Left lung (tissue), 10 donors: ENCODE measurements around the gene MRPL39. TPM values are rescaled to one million over a fixed set of nuclear protein-coding genes. Genes with fewer than 3 reads are reported as not detected.

Experiments used
- ATAC-seq: fragments of 200-7000 bp; cut with Tn5 transposase; one replicate; pipeline ENCODE4 v1.9.1; 2020; ENCODE audit warnings: moderate library complexity
- DNase-seq, 4 donors: peaks; one replicate each; pipeline ENCODE4 v3.0.0-alpha.2; 2013 to 2020
- H3K27ac ChIP-seq, 2 donors: fragments of 200-600 bp; sonication (generic) in 1 of 2; one replicate each; pipeline versions ENCODE4 v1.5.0 to v1.8.0; 2020 to 2021
- H3K27me3 ChIP-seq, 2 donors: fragments of 200-600 bp; sonication (generic) in 1 of 2; one replicate each; pipeline versions ENCODE4 v1.5.0 to v1.8.0; 2020 to 2021
- H3K36me3 ChIP-seq, 2 donors: fragments of 200-600 bp; sonication (generic) in 1 of 2; one replicate each; pipeline versions ENCODE4 v1.5.0 to v1.8.0; 2020 to 2021
- H3K4me1 ChIP-seq, 2 donors: fragments of 200-600 bp; one replicate each; pipeline ENCODE4 v1.8.0; 2021
- H3K4me3 ChIP-seq, 2 donors: fragments of 200-600 bp; sonication (generic) in 1 of 2; one replicate each; pipeline versions ENCODE4 v1.5.0 to v1.8.0; 2020 to 2021; ENCODE audit warnings: mild to moderate bottlenecking in 1 of 2
- H3K9me3 ChIP-seq, 2 donors: fragments of 200-600 bp; sonication (generic) in 1 of 2; one replicate each; pipeline versions ENCODE4 v1.5.0 to v1.8.0; 2020 to 2021
- intact Hi-C, 2 donors: fragments of 100-400 bp; cut with DNase I; formaldehyde crosslinking; loops; one replicate each; pipeline versions ENCODE4 v1.11.2 to v1.14.2; 2022
- polyA plus RNA-seq, 6 donors: library from polyadenylated mRNA; unstranded; fragments of 120-200 nt; gene quantifications; one replicate each; pipeline ENCODE4 v1.2.1, GENCODE V29; 2013; ENCODE audit not compliant: insufficient read length in 6 of 6
- total RNA-seq, 2 donors: library from RNA; stranded (reverse); fragmentation: NEBNext Ultra II Directional; extraction: Animal tissue kit (Norgen Biotek cat#: 25700); gene quantifications; one replicate each; pipeline ENCODE4 v1.2.1, GENCODE V29; 2021
- TF ChIP-seq, protein P1 (sequence below), 2 donors: fragments of 200-600 bp; sonication (generic) in 1 of 2; IDR thresholded peaks; one replicate each; pipeline versions ENCODE4 v1.5.0 to v1.8.0; 2021; ENCODE audit warnings: antibody characterized with exemption in 2 of 2
- donor health status: DM: no; HTN: yes; CAD: no.
- donor health status: DM: no; HTN: no; CAD: no.

Gene MRPL39
- total and polyA plus RNA-seq, 8 donors: 21.3 to 36.2 (median 33.1) TPM

DNA sequence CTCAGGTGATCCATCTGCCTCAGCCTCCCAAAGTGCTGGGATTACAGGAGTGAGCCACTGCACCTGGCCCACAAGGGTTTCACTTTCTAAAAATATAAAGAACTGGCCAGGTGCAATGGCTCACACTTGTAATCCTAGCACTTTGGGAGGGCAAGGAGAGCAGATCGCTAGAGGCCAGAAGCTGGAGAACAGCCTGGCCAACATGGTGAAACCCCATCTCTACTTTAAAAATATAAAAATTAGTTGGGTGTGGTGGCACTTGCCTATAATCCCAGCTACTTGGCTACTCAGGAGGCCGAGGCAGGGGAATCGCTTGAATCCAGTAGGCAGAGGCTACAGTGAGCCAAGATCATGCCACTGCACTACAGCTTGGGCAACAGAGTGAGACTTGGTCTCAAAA, 25.7 kb downstream of the MRPL39 start:
- Histone ChIP-seq H3K36me3 (peaks cover 0 to 18% of the 10 kb centered on the region in 2 donors), H3K4me1 (no peaks in the 10 kb centered on the region), H3K27me3 (no peaks in the 10 kb centered on the region), H3K9me3 (no peaks in the 10 kb centered on the region), H3K27ac (no peak overlapping the region), H3K4me3 (no peak overlapping the region)
- DNase-seq: no peak
- intact Hi-C loops: no loop called here
- no peak for ATAC-seq
- TF ChIP-seq, protein P1, sequence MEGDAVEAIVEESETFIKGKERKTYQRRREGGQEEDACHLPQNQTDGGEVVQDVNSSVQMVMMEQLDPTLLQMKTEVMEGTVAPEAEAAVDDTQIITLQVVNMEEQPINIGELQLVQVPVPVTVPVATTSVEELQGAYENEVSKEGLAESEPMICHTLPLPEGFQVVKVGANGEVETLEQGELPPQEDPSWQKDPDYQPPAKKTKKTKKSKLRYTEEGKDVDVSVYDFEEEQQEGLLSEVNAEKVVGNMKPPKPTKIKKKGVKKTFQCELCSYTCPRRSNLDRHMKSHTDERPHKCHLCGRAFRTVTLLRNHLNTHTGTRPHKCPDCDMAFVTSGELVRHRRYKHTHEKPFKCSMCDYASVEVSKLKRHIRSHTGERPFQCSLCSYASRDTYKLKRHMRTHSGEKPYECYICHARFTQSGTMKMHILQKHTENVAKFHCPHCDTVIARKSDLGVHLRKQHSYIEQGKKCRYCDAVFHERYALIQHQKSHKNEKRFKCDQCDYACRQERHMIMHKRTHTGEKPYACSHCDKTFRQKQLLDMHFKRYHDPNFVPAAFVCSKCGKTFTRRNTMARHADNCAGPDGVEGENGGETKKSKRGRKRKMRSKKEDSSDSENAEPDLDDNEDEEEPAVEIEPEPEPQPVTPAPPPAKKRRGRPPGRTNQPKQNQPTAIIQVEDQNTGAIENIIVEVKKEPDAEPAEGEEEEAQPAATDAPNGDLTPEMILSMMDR (IDR thresholded peaks at IDR 0.05): no peak

DNA sequence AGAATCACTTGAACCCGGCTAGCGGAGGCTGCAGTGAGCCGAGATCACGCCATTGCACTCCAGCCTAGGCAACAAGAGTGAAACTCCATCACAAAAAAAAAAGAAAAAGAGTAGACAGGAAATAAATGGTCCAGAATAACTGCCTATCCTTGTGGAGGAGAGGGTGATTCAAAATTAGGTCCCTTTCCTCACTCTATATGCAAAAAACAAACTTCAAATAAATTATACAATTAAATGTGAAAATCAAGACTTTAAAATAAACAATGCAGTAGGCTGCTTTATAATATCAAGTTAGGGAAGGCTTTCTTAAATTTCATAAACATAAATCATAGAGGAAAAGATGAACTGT, 26.4 kb downstream of the MRPL39 start:
- no peak overlapping the region for H3K4me3 ChIP-seq
- H3K36me3 ChIP-seq: peaks cover 0 to 18% of the 10 kb centered on the region in 2 donors
- ATAC-seq (no peak), DNase-seq (no peak)
- intact Hi-C loops: no loop called here
- TF ChIP-seq, protein P1 (IDR thresholded peaks at IDR 0.05): no peak
- no peak overlapping the region for H3K27ac ChIP-seq
- no peaks in the 10 kb centered on the region for H3K27me3 ChIP-seq
- no peaks in the 10 kb centered on the region for H3K9me3 ChIP-seq
- H3K4me1 ChIP-seq: no peaks in the 10 kb centered on the region

DNA sequence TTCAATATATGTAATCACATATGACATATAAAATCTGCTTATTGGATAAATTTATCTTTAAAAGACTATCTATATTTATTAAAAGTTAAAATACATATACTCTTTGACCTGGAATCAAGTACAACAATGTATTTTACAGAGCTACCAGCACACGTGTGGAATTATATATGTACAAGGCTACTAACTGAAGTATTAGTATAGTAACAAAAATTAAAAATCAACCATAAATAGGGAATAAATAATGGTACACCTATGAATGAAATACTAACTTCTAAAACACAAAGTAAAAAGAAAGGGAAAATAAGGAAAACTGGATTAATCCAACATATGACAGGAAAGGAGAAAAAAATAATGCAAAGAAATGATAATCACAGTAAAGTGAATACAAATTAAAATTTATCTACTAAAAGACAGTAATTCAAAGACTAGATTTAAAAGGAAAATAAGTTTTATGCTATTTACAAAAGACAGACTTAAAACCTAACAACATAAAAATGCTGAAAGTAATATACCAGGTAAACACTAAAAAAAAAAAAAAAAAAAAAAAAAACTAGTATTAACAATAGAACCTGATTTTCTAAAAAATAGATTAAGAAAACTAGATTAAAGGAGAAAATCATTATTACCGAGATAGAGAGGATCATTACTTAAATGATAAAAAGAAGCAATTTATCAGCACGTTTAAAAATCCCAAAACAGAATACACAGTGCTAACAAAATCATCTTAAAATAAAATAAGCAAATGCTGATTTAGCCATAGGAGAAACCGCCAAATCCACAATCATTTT, 27.9 kb downstream of the MRPL39 start:
- ATAC-seq (no peak), DNase-seq (no peak)
- Histone ChIP-seq H3K4me1 (no peaks in the 10 kb centered on the region), H3K36me3 (peaks cover 0 to 8% of the 10 kb centered on the region in 2 donors), H3K9me3 (no peaks in the 10 kb centered on the region), H3K27ac (no peak overlapping the region), H3K4me3 (no peak overlapping the region), H3K27me3 (no peaks in the 10 kb centered on the region)
- intact Hi-C loops: no loop called here
- TF ChIP-seq, protein P1 (IDR thresholded peaks at IDR 0.05): no peak

DNA sequence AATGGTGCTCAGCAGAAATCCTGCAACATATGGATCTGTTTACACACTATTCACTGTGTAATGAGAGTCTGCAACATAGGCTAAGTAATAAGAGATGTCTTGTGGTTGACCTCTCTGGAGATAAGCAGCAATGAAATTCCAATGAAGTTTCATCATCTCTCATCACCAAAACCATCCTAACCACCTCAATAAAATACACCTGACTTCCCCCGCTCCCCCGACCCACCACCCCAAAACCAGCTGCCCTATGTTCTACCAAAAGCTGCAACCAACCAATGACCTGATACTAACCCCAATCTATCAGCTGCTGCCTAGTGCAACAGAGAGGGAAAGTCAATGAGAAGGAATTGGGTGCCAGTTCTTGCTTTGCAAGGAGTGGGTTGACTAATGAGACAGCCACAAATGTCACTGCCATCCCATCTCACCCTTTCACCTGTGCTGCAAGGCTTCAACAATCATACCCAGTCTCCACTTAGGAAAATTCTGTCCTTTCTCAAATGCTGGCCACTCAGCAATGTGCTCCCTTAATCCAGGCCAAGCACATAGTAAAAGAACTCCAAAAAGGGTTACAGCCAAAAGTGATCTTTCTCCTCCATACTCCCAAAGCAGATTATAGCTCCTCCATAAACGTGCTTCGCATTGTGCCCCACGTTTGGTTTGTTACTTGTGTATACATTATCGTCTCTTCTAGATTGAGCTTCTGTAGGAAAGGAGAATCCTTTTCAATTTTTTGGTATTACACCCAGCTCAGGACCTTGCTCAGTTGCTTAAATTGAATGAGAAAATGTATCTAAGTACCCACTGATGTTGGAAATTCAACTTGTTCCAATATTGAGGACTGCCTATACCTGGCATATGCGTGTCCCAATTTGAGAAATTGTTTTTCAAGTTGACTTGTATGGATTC, 29.0 kb downstream of the MRPL39 start:
- TF ChIP-seq, protein P1 (IDR thresholded peaks at IDR 0.05): no peak
- Histone ChIP-seq H3K36me3 (peaks cover 0 to 8% of the 10 kb centered on the region in 2 donors), H3K27me3 (no peaks in the 10 kb centered on the region), H3K4me3 (no peak overlapping the region), H3K4me1 (peaks cover 0 to 8% of the 10 kb centered on the region in 2 donors), H3K27ac (no peak overlapping the region), H3K9me3 (no peaks in the 10 kb centered on the region)
- ATAC-seq: no peak
- intact Hi-C loops: no loop called here
- no peak for DNase-seq
